ENCODE measurements around the gene PTP4A2. TPM values are rescaled to one million over a fixed set of nuclear protein-coding genes. Genes with fewer than 3 reads are reported as not detected.

PTP4A2 gene
- total RNA-seq, 1 experiment from 2014 or later = 169 TPM

DNA sequence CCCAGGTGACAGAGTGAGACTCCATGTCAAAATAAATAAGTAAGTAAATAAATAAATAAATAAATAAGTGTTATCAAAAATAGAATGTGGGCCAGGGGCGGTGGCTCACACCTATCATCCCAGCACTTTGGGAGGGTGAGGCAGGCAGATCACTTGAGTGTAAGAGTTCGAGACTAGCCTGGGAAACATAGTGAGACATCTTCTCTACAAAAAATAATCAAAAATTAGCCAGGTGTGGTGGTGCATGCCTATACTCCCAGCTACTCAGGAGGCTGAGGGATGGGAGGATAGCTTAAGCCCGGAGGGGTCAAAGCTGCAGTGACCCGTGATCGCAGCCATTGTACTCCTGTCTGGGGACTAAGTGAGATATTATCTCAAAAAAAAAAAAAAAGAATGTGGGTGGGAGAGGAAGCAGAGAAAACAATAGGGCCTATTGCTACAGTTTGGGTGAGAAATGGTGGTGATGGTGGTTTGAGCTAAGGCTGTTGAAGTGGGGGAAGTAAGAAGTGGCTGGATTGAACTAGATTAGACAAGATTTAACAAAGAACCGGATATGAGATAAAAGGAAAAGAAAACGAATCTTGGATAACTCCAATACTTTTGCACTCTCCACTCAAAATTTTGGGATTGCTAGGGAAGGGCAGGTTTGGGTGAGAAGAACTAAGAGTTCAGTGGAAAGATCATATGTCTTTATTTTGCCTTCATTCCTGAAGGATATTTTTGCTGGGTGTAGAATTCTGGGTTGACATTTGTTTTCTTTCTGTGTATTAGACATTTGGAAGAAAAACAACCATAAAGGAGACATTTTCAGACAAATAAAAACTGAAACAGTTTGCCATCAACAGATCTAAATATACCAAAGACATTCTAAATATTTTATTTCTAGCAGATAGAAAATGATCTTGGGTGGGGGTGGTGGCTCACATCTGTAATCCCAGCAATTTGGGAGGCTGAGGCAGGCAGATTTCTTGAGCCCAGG is 65.2 kb downstream of the PTP4A2 start:
- Histone ChIP-seq H3K9me3 (no peaks in the 10 kb centered on the region), H3K36me3 (ENCODE audit: control insufficient read depth, insufficient read depth, low read length) (no peaks in the 10 kb centered on the region), H3K27me3 (replicated peaks; ENCODE audit: control insufficient read depth, insufficient read depth, low read length) (no peaks in the 10 kb centered on the region), H3K4me3 (ENCODE audit: low read depth, low read length) (no peak overlapping the region), H3K4me1 (peaks cover 8% of the 10 kb centered on the region)
- H3K27me3 Mint-ChIP-seq (ENCODE audit: insufficient read depth, unreplicated experiment) = no peaks in the 10 kb centered on the region
- H3K36me3 Mint-ChIP-seq (ENCODE audit: insufficient read depth, unreplicated experiment) = no peaks in the 10 kb centered on the region
- DNase-seq = no peak
- TF ChIP-seq, protein P1, sequence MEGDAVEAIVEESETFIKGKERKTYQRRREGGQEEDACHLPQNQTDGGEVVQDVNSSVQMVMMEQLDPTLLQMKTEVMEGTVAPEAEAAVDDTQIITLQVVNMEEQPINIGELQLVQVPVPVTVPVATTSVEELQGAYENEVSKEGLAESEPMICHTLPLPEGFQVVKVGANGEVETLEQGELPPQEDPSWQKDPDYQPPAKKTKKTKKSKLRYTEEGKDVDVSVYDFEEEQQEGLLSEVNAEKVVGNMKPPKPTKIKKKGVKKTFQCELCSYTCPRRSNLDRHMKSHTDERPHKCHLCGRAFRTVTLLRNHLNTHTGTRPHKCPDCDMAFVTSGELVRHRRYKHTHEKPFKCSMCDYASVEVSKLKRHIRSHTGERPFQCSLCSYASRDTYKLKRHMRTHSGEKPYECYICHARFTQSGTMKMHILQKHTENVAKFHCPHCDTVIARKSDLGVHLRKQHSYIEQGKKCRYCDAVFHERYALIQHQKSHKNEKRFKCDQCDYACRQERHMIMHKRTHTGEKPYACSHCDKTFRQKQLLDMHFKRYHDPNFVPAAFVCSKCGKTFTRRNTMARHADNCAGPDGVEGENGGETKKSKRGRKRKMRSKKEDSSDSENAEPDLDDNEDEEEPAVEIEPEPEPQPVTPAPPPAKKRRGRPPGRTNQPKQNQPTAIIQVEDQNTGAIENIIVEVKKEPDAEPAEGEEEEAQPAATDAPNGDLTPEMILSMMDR (IDR thresholded peaks at IDR 0.05; ENCODE audit: insufficient read depth in 1 of 2, low read depth in 1 of 2, low read length in 1 of 2, severe bottlenecking in 1 of 2, unreplicated experiment in 1 of 2) = no peak
- POLR2A ChIA-PET = no interaction called here
- H3K27ac Mint-ChIP-seq (ENCODE audit: unreplicated experiment) = no peak overlapping the region
- peaks cover 7% of the 10 kb centered on the region for H3K4me1 Mint-ChIP-seq (ENCODE audit: low read depth, unreplicated experiment)
- H3K4me3 Mint-ChIP-seq (ENCODE audit: unreplicated experiment) = no peak overlapping the region
- intact Hi-C loops (cut with micrococcal nuclease; ENCODE audit: unreplicated experiment) = no loop called here
- H3K9me3 Mint-ChIP-seq (ENCODE audit: unreplicated experiment) = no peaks in the 10 kb centered on the region
- no TSS peak for BruUV-seq (replicated peaks)
- CTCF ChIA-PET = interaction anchor here (0.6 kb wide), 1 partner anchor 55 kb away, joined by 3 read pairs; no protein-coding TSS in a partner anchor

DNA sequence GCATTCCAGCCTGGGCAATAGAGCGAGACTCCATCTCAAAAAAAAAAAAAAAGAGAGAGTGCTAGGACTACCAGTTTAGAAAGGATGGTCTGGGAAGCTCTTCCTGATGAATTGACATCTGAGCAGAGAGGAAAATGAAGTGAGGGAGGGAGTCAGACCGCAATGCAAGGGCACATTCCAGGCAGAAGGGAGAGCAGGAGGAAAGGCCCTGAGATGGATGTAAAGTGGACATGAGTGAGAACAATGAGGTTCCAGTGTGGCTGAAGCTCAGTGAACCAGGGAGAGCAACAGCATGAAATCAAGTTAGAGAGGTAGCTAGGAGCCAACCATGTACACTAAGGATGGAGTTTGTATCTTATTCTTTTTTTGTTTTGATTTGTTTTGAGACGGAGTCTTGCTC is 66.5 kb downstream of the PTP4A2 start:
- ChIA-PET CTCF (no interaction called here), POLR2A (no interaction called here)
- BruUV-seq (replicated peaks) = no TSS peak
- H3K27me3 Mint-ChIP-seq (ENCODE audit: insufficient read depth, unreplicated experiment) = no peaks in the 10 kb centered on the region
- Histone ChIP-seq H3K9me3 (no peaks in the 10 kb centered on the region), H3K27me3 (replicated peaks; ENCODE audit: control insufficient read depth, insufficient read depth, low read length) (no peaks in the 10 kb centered on the region), H3K4me3 (ENCODE audit: low read depth, low read length) (no peak overlapping the region), H3K4me1 (peaks cover 8% of the 10 kb centered on the region), H3K36me3 (ENCODE audit: control insufficient read depth, insufficient read depth, low read length) (no peaks in the 10 kb centered on the region)
- no peaks in the 10 kb centered on the region for H3K9me3 Mint-ChIP-seq (ENCODE audit: unreplicated experiment)
- TF ChIP-seq, protein P1 (IDR thresholded peaks at IDR 0.05; ENCODE audit: insufficient read depth in 1 of 2, low read depth in 1 of 2, low read length in 1 of 2, severe bottlenecking in 1 of 2, unreplicated experiment in 1 of 2) = no peak
- H3K27ac Mint-ChIP-seq (ENCODE audit: unreplicated experiment) = no peak overlapping the region
- H3K4me1 Mint-ChIP-seq (ENCODE audit: low read depth, unreplicated experiment) = peaks cover 7% of the 10 kb centered on the region
- no peak for DNase-seq
- intact Hi-C loops (cut with micrococcal nuclease; ENCODE audit: unreplicated experiment) = no loop called here
- no peak overlapping the region for H3K4me3 Mint-ChIP-seq (ENCODE audit: unreplicated experiment)
- H3K36me3 Mint-ChIP-seq (ENCODE audit: insufficient read depth, unreplicated experiment) = no peaks in the 10 kb centered on the region

DNA sequence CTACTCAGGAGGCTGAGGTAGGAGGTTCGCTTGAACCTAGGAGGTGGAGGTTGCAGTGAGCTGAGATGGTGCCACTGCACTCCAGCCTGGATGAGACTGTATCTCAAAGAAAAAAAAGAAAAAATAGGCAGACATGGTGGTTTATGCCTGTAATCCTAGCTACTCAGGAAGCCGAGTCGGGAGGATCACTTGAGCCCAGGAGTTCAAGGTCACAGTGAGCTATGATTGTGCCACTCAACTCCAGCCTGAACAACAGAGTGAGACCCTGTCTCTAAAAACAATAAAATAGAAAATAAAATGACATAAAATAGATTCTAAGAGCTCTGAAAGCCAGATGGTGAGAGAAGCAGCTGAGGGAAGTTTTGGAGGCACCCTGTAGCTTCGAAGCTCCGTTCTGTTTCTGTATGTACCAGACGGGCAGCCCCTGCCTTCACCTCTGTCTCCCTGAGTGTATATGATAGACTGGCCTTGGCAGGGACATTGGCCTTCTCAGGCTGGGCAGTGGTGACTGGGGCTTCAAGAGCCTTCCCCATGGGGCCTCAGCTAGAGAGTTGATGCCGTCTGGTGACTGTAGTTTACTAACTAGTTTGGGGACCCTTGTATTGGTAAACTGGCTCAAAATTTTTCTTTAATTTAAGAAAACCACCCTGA is 68.0 kb downstream of the PTP4A2 start:
- Histone ChIP-seq H3K4me1 (no peaks in the 10 kb centered on the region), H3K4me3 (ENCODE audit: low read depth, low read length) (no peak overlapping the region), H3K9me3 (no peaks in the 10 kb centered on the region), H3K27me3 (replicated peaks; ENCODE audit: control insufficient read depth, insufficient read depth, low read length) (no peaks in the 10 kb centered on the region), H3K36me3 (ENCODE audit: control insufficient read depth, insufficient read depth, low read length) (no peaks in the 10 kb centered on the region)
- Mint-ChIP-seq H3K4me1 (ENCODE audit: low read depth, unreplicated experiment) (peaks cover 6% of the 10 kb centered on the region), H3K9me3 (ENCODE audit: unreplicated experiment) (no peaks in the 10 kb centered on the region), H3K36me3 (ENCODE audit: insufficient read depth, unreplicated experiment) (no peaks in the 10 kb centered on the region), H3K4me3 (ENCODE audit: unreplicated experiment) (no peak overlapping the region), H3K27ac (ENCODE audit: unreplicated experiment) (no peak overlapping the region), H3K27me3 (ENCODE audit: insufficient read depth, unreplicated experiment) (no peaks in the 10 kb centered on the region)
- POLR2A ChIA-PET = no interaction called here
- TF ChIP-seq, protein P1 (IDR thresholded peaks at IDR 0.05; ENCODE audit: insufficient read depth in 1 of 2, low read depth in 1 of 2, low read length in 1 of 2, severe bottlenecking in 1 of 2, unreplicated experiment in 1 of 2) = no peak
- BruUV-seq (replicated peaks) = no TSS peak
- CTCF ChIA-PET = no interaction called here
- no peak for DNase-seq
- intact Hi-C loops (cut with micrococcal nuclease; ENCODE audit: unreplicated experiment) = no loop called here

Measured in Caco-2 (cell line).